Upper lobe of left lung (tissue), 4 donors: Measurements from ENCODE around the gene TRPM7.

Experiments used
- POLR2A ChIP-seq, 4 donors: fragments of 450-650 bp; IDR thresholded peaks; one replicate each; pipeline ENCODE4 v1.5.1; 2016 to 2017; ENCODE audit warnings: antibody characterized with exemption in 4 of 4, mild to moderate bottlenecking in 2 of 4
- TF ChIP-seq, protein P1 (sequence below), 6 experiments: fragments of 450-650 bp in 4 of 6; fragments of 200-600 bp in 2 of 6; sonication (generic) in 2 of 6; IDR thresholded peaks; one replicate each; pipeline ENCODE4 v1.5.1; 2016 to 2019; ENCODE audit warnings: antibody characterized with exemption in 6 of 6

DNA sequence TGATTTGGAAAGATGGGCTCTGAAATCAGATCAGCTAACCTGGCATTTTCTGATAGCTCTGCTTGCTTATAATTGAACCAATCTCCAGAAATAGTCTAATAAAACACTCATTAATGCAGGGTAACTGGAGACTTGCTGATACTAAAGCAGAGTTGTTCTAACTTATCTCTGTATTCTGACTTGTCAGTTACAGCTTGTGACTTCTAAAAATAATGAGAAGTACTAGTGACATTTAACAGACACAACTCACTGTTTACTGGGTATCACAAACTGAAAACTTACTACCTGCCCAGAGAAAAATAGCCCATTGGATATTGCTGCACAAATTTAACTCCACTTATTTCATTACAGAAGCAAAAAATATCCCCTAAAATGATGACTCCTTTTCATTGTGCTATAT lies 24.0 kb upstream of the TRPM7 start:
- TF ChIP-seq, protein P1, sequence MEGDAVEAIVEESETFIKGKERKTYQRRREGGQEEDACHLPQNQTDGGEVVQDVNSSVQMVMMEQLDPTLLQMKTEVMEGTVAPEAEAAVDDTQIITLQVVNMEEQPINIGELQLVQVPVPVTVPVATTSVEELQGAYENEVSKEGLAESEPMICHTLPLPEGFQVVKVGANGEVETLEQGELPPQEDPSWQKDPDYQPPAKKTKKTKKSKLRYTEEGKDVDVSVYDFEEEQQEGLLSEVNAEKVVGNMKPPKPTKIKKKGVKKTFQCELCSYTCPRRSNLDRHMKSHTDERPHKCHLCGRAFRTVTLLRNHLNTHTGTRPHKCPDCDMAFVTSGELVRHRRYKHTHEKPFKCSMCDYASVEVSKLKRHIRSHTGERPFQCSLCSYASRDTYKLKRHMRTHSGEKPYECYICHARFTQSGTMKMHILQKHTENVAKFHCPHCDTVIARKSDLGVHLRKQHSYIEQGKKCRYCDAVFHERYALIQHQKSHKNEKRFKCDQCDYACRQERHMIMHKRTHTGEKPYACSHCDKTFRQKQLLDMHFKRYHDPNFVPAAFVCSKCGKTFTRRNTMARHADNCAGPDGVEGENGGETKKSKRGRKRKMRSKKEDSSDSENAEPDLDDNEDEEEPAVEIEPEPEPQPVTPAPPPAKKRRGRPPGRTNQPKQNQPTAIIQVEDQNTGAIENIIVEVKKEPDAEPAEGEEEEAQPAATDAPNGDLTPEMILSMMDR (IDR thresholded peaks at IDR 0.05) = no peak
- no peak for TF ChIP-seq POLR2A (IDR thresholded peaks at IDR 0.05)
